HG02938 (cell line): Measurements from ENCODE around the gene MT1F.

Experiments
- ATAC-seq: cut with Tn5 transposase; IDR thresholded peaks from one replicate; pipeline ENCODE4 v1.9.1; 2021; ENCODE audit warnings: mild to moderate bottlenecking, moderate library complexity; ENCODE audit not compliant: unreplicated experiment

The MT1F gene

DNA sequence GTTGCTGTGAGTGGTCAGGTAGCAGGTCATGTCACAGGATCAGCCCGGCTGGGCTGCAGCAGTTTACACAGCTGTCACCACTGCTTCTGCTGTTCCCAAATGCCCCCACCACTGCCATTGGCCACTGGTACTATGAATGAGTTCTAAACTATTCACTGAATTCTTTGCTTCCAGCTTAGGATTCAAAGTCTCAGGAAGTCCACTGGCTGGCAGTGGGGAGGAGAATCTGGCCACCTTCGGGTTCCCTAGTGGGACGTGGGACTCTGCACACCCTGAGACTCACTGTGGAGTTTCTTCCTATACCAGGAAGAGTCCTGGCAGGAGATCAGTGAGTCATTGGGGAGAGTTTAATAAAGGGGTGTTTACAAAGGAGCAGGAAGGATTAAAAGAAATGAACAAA is 31.4 kb downstream of the MT1F start:
- ATAC-seq: no peak

DNA sequence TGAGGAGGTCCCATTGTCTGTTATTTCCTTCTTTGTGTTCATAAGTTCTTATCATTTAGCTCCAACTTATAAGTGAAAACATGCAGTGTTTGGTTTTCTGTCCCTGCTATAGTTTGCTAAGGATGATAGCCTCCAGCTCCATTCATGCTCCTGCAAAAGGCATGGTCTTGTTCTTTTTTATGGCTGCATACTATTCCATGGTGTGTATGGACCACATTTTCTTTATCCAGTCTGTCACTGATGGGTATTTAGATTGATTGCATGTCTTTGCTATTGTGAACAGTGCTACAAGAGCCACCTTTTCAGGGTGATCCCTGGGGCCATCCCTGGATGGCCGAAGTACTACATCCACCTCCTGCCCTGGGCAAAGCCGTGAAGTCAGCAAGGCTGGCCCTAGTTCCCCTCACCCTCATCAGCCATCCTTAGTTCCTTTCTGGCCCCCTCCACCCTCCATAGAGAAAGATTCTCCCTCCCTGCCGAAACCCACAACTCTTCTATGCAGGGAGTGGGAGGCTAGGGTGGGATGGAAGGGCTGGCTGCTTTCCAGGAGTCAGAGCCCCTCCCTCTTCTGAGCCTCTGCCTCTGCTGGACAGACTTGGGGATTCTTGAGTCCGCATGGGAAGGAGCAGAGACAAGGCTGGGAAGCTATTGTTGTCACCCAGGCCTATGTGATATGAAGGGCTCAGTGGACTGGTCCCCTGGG is 32.8 kb downstream of the MT1F start:
- no peak for ATAC-seq

- no peak for ATAC-seq
Measured at GRCh38 chr16:56691885-56692284, 34.1 kb downstream of the MT1F start.

DNA sequence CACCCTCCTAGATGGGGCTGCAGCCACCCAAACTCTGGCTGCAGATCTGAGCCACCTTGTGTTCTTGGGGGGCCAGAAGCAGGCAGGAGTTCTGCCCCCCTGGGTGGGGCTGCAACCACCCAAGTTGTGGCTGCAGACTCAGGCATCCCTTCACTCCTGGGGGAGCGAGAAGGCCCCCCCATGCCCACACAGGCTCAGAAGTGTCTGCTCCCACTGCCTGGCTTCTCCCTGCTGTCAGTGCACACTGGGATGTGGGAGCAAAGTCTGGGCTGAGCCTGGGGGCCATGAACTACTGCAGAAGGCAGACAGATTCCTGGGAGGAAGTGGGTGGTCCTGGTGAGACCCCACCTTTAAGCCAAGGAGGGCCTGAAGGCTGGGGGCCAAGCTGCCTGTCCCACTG is 37.5 kb downstream of the MT1F start:
- no peak for ATAC-seq

- ATAC-seq: no peak
Measured at GRCh38 chr16:56697456-56698155, 39.8 kb downstream of the MT1F start.

DNA sequence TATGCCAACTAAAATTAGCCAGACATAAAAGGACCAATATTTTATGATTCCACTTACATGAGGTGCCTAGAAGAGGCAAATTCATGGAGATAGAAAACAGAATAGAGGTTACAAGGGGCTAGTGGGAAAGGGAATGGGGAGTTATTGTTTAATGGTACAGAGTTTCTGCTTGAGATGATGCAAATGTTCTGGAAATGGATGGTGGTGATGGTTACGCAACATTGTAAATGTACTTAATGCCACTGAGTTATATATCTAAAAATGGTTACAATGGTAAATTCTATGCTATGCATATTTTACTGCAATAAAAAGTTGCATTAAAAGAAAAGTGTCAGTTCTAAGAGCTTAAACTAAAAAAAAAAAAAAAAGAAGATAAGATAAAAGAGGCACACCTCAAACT is 42.4 kb downstream of the MT1F start:
- ATAC-seq: no peak

DNA sequence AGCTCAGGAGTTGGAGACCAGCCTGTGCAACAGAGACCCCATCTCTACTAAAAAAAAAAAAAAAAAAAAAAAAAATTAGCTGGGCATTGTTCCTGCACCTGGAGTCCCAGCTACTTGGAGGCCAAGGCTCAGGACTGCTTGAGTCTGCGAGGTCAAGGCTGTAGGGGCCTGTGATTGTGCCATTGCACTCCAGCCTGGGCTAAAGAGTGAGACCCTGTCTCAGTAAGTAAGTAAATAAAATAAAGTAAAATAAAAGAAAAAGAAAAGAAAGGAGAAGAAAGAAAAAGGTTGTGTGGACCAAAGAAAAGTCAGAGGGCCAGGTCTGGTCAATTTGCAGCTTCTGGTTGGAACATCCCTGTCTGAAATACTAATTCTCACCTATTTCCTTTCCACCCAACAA is 42.9 kb downstream of the MT1F start:
- ATAC-seq: no peak

DNA sequence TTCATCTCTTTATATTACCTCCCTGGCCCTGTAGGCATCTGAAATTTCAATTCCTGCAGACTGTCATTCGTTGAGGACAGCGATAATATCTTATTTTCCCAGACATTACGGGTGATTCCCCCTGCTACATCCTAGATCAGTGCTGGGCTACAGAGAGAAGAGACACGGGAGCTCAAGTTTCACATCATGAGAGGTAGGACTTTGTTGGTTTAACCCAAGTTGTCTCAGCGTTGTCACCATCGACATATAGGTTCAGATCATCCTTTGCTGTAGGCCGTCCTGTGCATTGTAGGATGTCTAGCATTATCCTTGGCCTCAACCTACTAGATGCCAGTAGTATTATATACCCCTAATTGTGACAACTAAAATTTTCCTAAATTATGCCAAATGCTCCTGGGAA is 43.8 kb downstream of the MT1F start:
- no peak for ATAC-seq

DNA sequence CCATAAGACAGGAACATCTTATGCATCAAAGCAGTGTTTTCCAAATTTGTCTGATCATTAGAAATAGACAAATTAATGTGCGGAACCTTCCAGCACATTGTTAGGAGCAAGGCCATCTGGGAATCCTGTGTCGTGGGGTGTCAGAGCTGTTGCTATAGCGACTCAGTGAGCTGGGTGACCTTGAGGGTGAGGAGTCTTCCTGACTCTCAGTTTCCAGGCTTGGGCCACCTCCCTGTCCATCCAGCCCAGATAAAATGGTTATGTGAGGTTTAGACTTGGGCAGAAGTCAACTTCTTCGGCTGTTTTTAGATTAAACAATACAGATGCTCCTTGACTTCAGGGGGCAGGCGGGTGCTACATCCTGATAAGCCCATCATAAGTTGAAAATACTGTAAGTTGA is 45.1 kb downstream of the MT1F start:
- ATAC-seq: no peak
